NCI-H2107 (cell line): ENCODE measurements around the gene TMEM163.
"Not testable (repeated sequence)": the region's sequence is repeated elsewhere in the genome, so short reads cannot be mapped to it uniquely, and the experiment has no call there.

Source experiments
- DNase-seq: peaks from one replicate; lab custom pipeline; 2025; lab: John Stamatoyannopoulos, UW

Gene TMEM163

DNA sequence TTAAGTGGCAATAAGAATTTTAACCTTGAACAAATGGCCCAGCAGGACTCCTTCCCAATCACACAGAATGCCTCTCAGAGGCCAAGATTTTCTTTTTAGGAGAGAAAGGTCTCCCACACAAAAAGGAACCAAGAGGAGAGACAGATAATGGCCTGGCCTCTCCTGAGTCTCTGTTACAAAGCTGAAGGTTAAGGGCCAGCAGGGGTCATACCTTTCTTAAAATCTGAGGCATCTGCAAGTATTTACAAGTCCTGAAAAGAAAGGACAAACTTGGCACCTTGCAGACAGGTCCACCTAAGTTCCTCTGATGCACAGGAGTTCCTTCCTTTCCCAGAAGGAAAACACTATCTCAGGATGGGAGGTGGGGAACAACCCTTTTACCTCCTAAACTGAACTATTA lies 142.3 kb downstream of the TMEM163 start:
- DNase-seq: no peak

DNA sequence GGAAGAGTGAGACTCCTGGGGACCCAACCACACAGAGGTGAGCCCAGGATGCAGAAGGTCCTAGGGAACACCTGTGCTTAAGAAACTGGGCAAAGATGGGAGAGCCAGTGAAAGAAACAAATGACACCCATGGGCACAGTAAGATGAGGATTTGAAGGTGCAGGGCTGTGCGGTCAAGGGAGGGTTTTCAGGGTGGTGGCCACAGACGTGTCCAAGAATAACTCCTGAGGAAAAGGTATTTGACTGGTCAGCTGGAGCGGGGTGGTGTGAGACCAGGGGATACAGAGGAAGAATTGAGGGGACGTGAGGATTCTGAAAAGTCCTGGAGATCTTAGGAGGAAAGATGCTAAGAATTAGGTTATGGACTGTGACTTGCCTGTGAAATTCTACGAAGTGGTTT lies 142.9 kb downstream of the TMEM163 start:
- no peak for DNase-seq

GRCh38 chr2:134574611-134575330 lies 144.0 kb downstream of the TMEM163 start:
- DNase-seq: no peak

- no peak for DNase-seq
Measured at GRCh38 chr2:134573724-134574123, 145.1 kb downstream of the TMEM163 start.

DNA sequence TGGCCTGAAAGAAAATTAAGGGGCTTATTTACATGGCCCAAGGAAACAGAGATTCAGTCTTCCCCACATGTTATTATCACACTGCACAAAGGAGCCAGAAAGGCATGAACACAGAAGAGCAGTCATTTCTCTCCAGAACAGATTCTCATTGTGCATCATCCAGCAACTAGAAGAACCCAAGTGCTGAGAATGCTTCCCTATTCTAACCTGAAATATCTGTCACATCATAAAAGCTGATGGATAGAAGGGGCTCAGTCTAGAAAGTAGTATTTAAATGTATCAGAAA lies 145.8 kb downstream of the TMEM163 start:
- no peak for DNase-seq

DNA sequence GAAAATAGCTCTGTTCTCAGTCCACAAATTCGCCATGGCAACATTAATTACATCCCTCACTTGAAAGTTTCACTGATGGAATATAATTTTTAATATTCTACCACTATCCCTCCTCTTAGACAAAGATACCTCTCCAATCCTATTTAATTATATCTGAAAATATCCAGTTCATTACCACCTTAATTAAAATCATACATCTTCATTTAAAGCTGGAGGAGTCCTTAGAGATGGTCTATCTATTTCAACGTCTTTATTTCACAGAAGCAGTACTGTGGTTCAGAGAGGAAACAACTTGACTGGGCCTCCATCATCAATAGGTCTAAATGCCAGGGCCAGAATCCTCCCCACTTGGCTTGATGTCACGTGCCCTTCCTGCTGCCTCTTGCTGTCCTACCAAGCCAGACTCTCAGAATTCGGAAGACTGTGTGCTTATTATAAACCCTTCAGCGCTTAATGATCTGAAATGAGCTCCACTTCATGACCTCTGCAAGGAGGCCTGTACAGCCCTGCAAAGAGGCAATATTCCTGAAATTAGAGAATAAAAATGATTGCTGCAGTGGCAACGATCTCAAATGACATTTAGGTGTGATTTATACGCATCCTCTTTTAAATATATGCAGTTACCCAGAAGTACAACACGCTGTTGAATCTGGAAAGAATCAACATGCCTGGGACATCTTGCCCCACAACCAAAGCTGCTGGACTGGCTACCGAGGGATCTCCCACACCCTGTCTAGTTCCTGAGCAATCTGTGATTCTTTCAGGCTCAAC lies 146.3 kb downstream of the TMEM163 start:
- no peak for DNase-seq

GRCh38 chr2:134570676-134571075 lies 148.1 kb downstream of the TMEM163 start:
- no peak for DNase-seq

DNA sequence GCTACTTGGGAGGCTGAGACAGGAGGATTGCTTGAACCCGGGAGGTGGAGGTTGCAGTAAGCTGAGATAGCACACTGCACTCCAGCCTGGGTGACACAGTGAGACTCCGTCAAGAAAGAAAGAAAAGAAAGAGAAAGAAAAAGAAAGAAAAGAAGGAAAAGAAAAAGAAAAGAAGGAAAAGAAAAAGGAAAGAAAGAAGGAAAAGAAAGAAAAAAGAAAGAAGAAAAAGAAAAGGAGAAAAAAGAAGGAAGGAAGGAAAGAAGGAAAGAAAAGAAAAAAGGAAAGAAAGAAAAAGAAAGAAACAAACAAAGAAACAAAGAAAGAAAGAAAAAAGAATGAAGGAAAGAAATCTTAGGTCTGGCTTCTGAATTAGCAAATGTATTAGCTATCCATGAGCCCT lies 150.4 kb downstream of the TMEM163 start:
- no peak for DNase-seq

GRCh38 chr2:134567666-134568065 lies 151.1 kb downstream of the TMEM163 start:
- DNase-seq: no peak

- DNase-seq: not testable (repeated sequence)
Measured at GRCh38 chr2:134564955-134565354, 153.8 kb downstream of the TMEM163 start.

DNA sequence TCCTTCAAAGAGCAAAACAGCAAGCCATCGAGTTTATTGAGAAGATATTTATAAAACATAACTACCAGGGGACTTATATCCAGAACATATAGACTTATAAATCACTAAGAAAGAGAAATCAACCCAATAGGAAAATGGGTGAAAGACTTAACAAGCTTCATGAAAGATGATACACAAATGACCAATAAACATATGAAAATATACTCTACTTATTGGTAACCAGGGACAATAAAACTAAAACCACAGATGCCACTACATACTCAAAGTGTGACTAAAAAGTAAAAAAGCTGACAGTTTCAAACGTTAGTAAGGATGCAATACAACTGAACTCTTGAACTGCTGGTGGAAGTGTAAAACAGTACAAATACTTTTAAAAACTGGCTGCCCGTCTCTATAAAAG lies 154.3 kb downstream of the TMEM163 start:
- DNase-seq: no peak

- no peak for DNase-seq
Measured at GRCh38 chr2:134558208-134558830, 160.5 kb downstream of the TMEM163 start.

DNA sequence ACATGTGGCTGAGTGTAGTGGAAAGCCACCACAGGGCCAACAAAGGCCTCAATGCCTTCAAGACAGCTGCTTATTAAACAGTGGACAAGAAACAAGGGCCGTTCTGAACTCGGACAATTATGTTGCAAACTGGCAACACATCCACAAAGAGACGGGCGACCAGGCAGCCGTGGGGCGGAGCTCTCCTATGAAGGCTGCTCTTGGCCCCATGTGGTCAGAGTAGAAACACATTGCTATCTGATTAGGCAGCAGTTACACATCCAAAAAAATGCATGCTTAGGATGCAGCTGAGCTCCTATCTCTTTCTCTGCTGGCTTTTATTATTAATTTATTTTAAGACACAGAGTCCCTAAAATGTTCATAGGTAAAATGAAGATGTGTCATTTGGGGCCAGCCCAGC lies 163.4 kb downstream of the TMEM163 start:
- no peak for DNase-seq

DNA sequence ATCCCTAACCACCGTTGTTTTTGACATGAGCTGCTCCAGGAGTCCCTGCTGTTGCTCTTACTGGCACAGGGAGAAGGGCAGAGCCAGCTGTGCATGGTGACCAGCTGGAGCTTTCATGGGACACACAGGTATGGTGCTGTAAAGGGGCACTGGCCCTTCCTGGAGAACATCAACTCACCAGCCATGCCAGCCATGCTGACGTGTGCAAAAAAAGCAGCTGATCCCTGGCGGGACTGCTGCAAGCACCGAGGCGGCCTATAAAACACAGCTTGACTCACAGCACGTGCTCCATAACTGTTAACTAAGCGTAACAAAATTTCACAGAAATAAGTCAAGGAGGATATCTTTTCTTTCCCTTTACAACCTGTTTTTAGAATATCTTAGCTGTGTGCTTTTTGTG lies 165.1 kb downstream of the TMEM163 start:
- no peak for DNase-seq

GRCh38 chr2:134550566-134551164 lies 168.1 kb downstream of the TMEM163 start:
- DNase-seq: no peak

GRCh38 chr2:134549104-134549503 lies 169.7 kb downstream of the TMEM163 start:
- no peak for DNase-seq

DNA sequence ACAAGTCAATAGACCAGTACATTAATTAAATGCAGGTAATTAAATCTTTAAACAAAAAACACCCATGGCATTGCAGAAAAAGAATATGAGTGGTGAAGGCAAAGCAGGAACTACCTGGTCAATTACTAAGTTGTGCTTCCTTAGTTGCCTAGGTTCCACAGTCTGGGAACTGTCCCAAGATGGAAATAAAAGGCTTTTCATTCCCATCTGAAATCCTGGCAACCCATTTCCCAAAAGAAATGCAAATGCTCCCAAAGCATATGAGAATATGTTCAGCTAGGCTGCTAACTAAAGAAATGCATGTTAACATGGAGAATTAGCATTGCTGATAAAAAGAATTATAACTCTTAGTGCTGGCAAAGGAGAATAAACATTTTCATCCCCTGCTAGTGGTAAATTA lies 177.8 kb downstream of the TMEM163 start:
- DNase-seq: no peak

GRCh38 chr2:134539981-134540380 lies 178.8 kb downstream of the TMEM163 start:
- DNase-seq: no peak

GRCh38 chr2:134537702-134538101 lies 181.1 kb downstream of the TMEM163 start:
- DNase-seq: no peak

GRCh38 chr2:134537121-134537520 lies 181.7 kb downstream of the TMEM163 start:
- DNase-seq: no peak

DNA sequence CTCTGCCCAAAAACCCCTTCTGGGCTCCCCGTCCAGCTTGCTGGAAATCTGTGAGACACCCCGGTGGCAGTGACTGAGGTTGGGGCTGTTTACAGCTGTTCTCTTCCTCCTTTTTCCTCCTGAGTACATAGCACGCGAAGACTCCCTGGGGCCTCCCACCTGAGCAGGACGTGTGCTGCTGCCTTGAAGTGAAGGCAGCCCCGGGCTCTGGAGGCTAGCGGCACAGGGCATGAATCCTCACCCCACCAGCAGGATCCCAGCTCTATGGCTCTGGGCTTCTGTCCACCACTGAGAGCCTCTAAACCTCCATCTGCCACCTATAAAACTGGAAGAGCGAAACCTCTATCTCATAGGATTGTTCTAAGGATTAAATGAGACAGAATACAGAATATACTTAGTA lies 182.5 kb downstream of the TMEM163 start:
- no peak for DNase-seq

GRCh38 chr2:134532537-134532936 lies 186.3 kb downstream of the TMEM163 start:
- no peak for DNase-seq

GRCh38 chr2:134527381-134527780 lies 191.4 kb downstream of the TMEM163 start:
- DNase-seq: no peak
